HCT116 (cell line): Measurements from ENCODE around the gene ARHGAP40. TPM values are rescaled to one million over a fixed set of nuclear protein-coding genes. Genes with fewer than 3 reads are reported as not detected.

ENCODE experiments used
- ATAC-seq: fragments of 200-7000 bp; cut with Tn5 transposase; 2 replicates; pipeline ENCODE4 v1.9.1; 2020; ENCODE audit warnings: mild to moderate bottlenecking, moderate library complexity
- BruUV-seq: library from RNA; stranded (reverse); fragments of 400-500 nt; replicated peaks from 2 replicates; lab custom pipeline; 2021; lab: Mats Ljungman, UMichigan
- CTCF ChIA-PET: fragments of 300-600 bp; sonication (Branson Sonifier 250); formaldehyde crosslinking; loops from one replicate; lab custom pipeline; 2021; ENCODE audit warnings: antibody characterized with exemption; lab: Charles Lee
- POLR2A ChIA-PET: fragments of 300-600, 350-600 bp; sonication (Branson Sonifier 250); formaldehyde crosslinking; loops from one replicate; lab custom pipeline; 2021; ENCODE audit warnings: antibody characterized with exemption; lab: Charles Lee
- RAD21 ChIA-PET, 2 experiments: fragments of 300-600 bp; sonication (Branson Sonifier 250); formaldehyde crosslinking; loops; one replicate each; lab custom pipeline; 2023; ENCODE audit warnings: low total read pairs in 2 of 2; ENCODE audit not compliant: uncharacterized antibody in 2 of 2, unreplicated experiment in 2 of 2, low non-redundant PET in 1 of 2; lab: Charles Lee
- DNase-seq: peaks from one replicate; pipeline ENCODE4 v3.0.0-alpha.2; 2010; ENCODE audit warnings: low read depth, low spot score
- H2AFZ ChIP-seq: fragments of 200-600 bp; shearing (Covaris generic), sonication (generic); 2 replicates; pipeline ENCODE4 v1.6.1; 2017; ENCODE audit warnings: low read depth, mixed run types, mixed read lengths, antibody characterized with exemption, low read length; ENCODE audit not compliant: poor library complexity, severe bottlenecking
- H3K27ac ChIP-seq: 2 replicates; pipeline ENCODE4 v1.5.1; 2012; ENCODE audit warnings: low read depth, low read length
- H3K27me3 ChIP-seq: fragments of 200-600 bp; sonication (generic); 2 replicates; pipeline ENCODE4 v1.6.1; 2016; ENCODE audit warnings: mixed run types, low read length, mixed read lengths; ENCODE audit not compliant: insufficient read depth
- H3K36me3 ChIP-seq, 2 experiments: fragments of 200-500 bp in 1 of 2; fragments of 200-600 bp in 1 of 2; sonication (Bioruptor generic) in 1 of 2; sonication (generic) in 1 of 2; 2 replicates each; pipeline versions ENCODE4 v1.5.1 to v1.6.1; 2014 to 2016; ENCODE audit warnings: low read length in 2 of 2, inconsistent platforms in 1 of 2, mixed read lengths in 1 of 2, mixed run types in 1 of 2; ENCODE audit not compliant: insufficient read depth in 2 of 2, control insufficient read depth in 1 of 2
- H3K4me1 ChIP-seq, 2 experiments: fragments of 200-600 bp in 1 of 2; sonication (generic) in 1 of 2; 2 replicates each; pipeline versions ENCODE4 v1.5.1 to v1.6.1; 2012 to 2017; ENCODE audit warnings: low read length in 2 of 2, inconsistent platforms in 1 of 2, mild to moderate bottlenecking in 1 of 2, mixed read lengths in 1 of 2, mixed run types in 1 of 2, moderate library complexity in 1 of 2; ENCODE audit not compliant: insufficient read depth in 2 of 2, control insufficient read depth in 1 of 2
- H3K4me2 ChIP-seq: fragments of 200-600 bp; sonication (generic); 2 replicates; pipeline ENCODE4 v1.6.1; 2017; ENCODE audit warnings: mixed run types, low read length, mixed read lengths
- H3K4me3 ChIP-seq, 2 experiments: fragments of 200-600 bp in 1 of 2; sonication (generic) in 1 of 2; replicated peaks in 1 of 2; 2 replicates each; pipeline ENCODE4 v1.5.1; 2011 to 2016; ENCODE audit warnings: low read length in 2 of 2, control low read depth in 1 of 2, low read depth in 1 of 2, mild to moderate bottlenecking in 1 of 2, mixed read lengths in 1 of 2, mixed run types in 1 of 2
- H3K79me2 ChIP-seq: fragments of 200-600 bp; sonication (generic); 2 replicates; pipeline ENCODE4 v1.6.1; 2017; ENCODE audit warnings: mild to moderate bottlenecking, mixed run types, low read length, moderate library complexity, mixed read lengths; ENCODE audit not compliant: insufficient read depth
- H3K9ac ChIP-seq: fragments of 200-600 bp; sonication (generic); 2 replicates; pipeline ENCODE4 v1.6.1; 2016; ENCODE audit warnings: low read length, mixed read lengths
- H3K9me2 ChIP-seq: fragments of 200-600 bp; sonication (generic), shearing (Covaris generic); 2 replicates; pipeline ENCODE4 v1.6.1; 2017; ENCODE audit warnings: mixed run types, mild to moderate bottlenecking, moderate library complexity; ENCODE audit not compliant: insufficient read depth
- H3K9me3 ChIP-seq, 2 experiments: fragments of 200-500 bp in 1 of 2; fragments of 200-600 bp in 1 of 2; sonication (Bioruptor generic) in 1 of 2; sonication (generic) in 1 of 2; 2 replicates each; pipeline ENCODE4 v1.6.1; 2014 to 2017; ENCODE audit warnings: low read length in 2 of 2, mixed read lengths in 2 of 2, inconsistent platforms in 1 of 2, low read depth in 1 of 2, mild to moderate bottlenecking in 1 of 2, mixed run types in 1 of 2, moderate library complexity in 1 of 2; ENCODE audit not compliant: control insufficient read depth in 1 of 2, insufficient read depth in 1 of 2
- H4K20me1 ChIP-seq: fragments of 200-600 bp; sonication (generic), shearing (Covaris generic); 2 replicates; pipeline ENCODE4 v1.6.1; 2017; ENCODE audit warnings: mixed run types, mild to moderate bottlenecking, moderate library complexity; ENCODE audit not compliant: insufficient read depth
- ATF3 ChIP-seq: IDR thresholded peaks from 2 replicates; pipeline ENCODE4 v1.6.1; 2012
- ELF1 ChIP-seq: IDR thresholded peaks from 2 replicates; pipeline ENCODE4 v1.6.1; 2012; ENCODE audit warnings: low read depth, borderline replicate concordance
- EZH2 ChIP-seq: fragments of 200-600 bp; sonication (generic); IDR thresholded peaks from 2 replicates; pipeline ENCODE4 v1.6.1; 2017; ENCODE audit warnings: antibody characterized with exemption, mixed run types
- MAX ChIP-seq: IDR thresholded peaks from 2 replicates; pipeline ENCODE4 v1.6.1; 2012
- POLR2A ChIP-seq: IDR thresholded peaks from 2 replicates; pipeline ENCODE4 v1.7.0; 2011; ENCODE audit warnings: borderline replicate concordance; ENCODE audit not compliant: insufficient read depth, insufficient read length; ENCODE audit errors: extremely low read depth
- RAD21 ChIP-seq: IDR thresholded peaks from 2 replicates; pipeline ENCODE4 v1.6.1; 2012; ENCODE audit warnings: low read depth, mild to moderate bottlenecking
- SIN3A ChIP-seq: IDR thresholded peaks from 2 replicates; pipeline ENCODE4 v1.6.1; 2012; ENCODE audit warnings: low read depth
- SP1 ChIP-seq: IDR thresholded peaks from 2 replicates; pipeline ENCODE4 v1.6.1; 2012; ENCODE audit warnings: low read depth
- ZBTB33 ChIP-seq: IDR thresholded peaks from 2 replicates; pipeline ENCODE4 v1.6.1; 2011; ENCODE audit warnings: mild to moderate bottlenecking, low read length, moderate library complexity; ENCODE audit not compliant: insufficient replicate concordance; ENCODE audit errors: extremely low read depth
- ZNF274 ChIP-seq: fragments of 200-500 bp; sonication (Bioruptor generic); IDR thresholded peaks from 2 replicates; pipeline ENCODE4 v1.6.1; 2014; ENCODE audit warnings: mild to moderate bottlenecking, low read depth, low read length, inconsistent platforms
- intact Hi-C: fragments of 100-400 bp; cut with micrococcal nuclease; formaldehyde crosslinking; loops from 2 replicates; pipeline ENCODE4 v1.10.0; 2022
- total RNA-seq: library from RNA; stranded (reverse); gene quantifications from one replicate; pipeline ENCODE4 v1.2.1, GENCODE V29; 2021; ENCODE audit not compliant: unreplicated experiment

The ARHGAP40 gene
- total RNA-seq, 1 experiment from 2014 or later = 3.4 TPM

GRCh38 chr20:38590676-38591473, 10.7 kb upstream of the ARHGAP40 start:
- H3K27me3 ChIP-seq = no peaks in the 10 kb centered on the region
- H3K36me3 ChIP-seq = no peaks in the 10 kb centered on the region
- intact Hi-C loops = no loop called here
- H3K9me2 ChIP-seq = no peaks in the 10 kb centered on the region
- POLR2A ChIA-PET = no interaction called here
- TF ChIP-seq MAX (no peak), EZH2 (no peak), SIN3A (no peak), RAD21 (no peak), ELF1 (no peak), ATF3 (no peak), ZBTB33 (no peak), ZNF274 (no peak), SP1 (no peak), POLR2A (no peak)
- TF ChIP-seq, all 23 proteins: peak for 0
- Histone ChIP-seq H4K20me1 (no peaks in the 10 kb centered on the region), H3K9me3 (no peaks in the 10 kb centered on the region), H3K4me3 (no peak overlapping the region), H3K79me2 (no peaks in the 10 kb centered on the region), H2AFZ (no peak overlapping the region), H3K27ac (no peak overlapping the region), H3K9ac (no peak overlapping the region), H3K4me2 (no peak overlapping the region), H3K4me1 (no peaks in the 10 kb centered on the region)
- ChIA-PET RAD21 (no interaction called here), CTCF (no interaction called here)
- no peak for DNase-seq
- ATAC-seq = no peak
- no TSS peak for BruUV-seq
